Measurements from ENCODE around the gene C9orf40. TPM values are rescaled to one million over a fixed set of nuclear protein-coding genes. Genes with fewer than 3 reads are reported as not detected.

Gene C9orf40
- total RNA-seq, 1 experiment from 2014 or later = 12.8 TPM

DNA sequence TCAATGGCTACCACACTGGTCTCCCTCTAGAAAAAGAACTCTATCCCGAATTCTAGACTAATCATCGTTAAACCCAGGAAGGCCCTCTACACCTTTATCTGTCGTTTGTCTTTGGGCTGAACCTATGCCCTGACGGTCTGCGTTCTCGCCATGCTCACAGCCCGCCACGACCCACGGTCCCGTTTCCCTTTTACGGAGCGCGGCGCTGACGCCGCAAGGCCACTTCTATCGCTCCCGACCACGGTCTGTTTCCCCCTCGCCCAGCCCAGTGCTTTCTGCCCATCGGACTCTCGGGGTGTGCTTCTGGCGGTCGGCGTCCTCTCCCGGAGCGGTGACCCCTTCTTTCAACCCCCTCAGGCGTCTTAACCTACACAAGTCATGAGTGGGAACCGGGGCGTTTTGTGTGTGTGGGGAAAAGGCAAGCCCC is 974 bp downstream of the C9orf40 start:
- Histone ChIP-seq H2AFZ (ENCODE audit: low read depth, low read length, poor library complexity, severe bottlenecking) (no peak overlapping the region), H3K27ac (ENCODE audit: low read depth, low read length) (peak overlapping the region; percentile 99)

More for the DNA sequence above, 974 bp downstream of the C9orf40 start:
- TF ChIP-seq EZH2phosphoT487 (IDR thresholded peaks at IDR 0.05; ENCODE audit: borderline replicate concordance) (no peak), RAD21 (IDR thresholded peaks at IDR 0.05; ENCODE audit: low read depth) (no peak), POLR2A (IDR thresholded peaks at IDR 0.05; ENCODE audit: borderline replicate concordance, extremely low read depth, insufficient read depth, insufficient read length) (no peak), EZH2 (IDR thresholded peaks at IDR 0.05) (no peak), SIN3A (IDR thresholded peaks at IDR 0.05; ENCODE audit: low read depth) (no peak), YY1 (IDR thresholded peaks at IDR 0.05; ENCODE audit: extremely low read depth, insufficient replicate concordance, low read depth, low read length) (no peak)
- TF ChIP-seq, protein P1, sequence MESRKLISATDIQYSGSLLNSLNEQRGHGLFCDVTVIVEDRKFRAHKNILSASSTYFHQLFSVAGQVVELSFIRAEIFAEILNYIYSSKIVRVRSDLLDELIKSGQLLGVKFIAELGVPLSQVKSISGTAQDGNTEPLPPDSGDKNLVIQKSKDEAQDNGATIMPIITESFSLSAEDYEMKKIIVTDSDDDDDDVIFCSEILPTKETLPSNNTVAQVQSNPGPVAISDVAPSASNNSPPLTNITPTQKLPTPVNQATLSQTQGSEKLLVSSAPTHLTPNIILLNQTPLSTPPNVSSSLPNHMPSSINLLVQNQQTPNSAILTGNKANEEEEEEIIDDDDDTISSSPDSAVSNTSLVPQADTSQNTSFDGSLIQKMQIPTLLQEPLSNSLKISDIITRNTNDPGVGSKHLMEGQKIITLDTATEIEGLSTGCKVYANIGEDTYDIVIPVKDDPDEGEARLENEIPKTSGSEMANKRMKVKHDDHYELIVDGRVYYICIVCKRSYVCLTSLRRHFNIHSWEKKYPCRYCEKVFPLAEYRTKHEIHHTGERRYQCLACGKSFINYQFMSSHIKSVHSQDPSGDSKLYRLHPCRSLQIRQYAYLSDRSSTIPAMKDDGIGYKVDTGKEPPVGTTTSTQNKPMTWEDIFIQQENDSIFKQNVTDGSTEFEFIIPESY (IDR thresholded peaks at IDR 0.05; ENCODE audit: extremely low read depth, insufficient replicate concordance, low read length) = no peak
- TF ChIP-seq, protein P2, sequence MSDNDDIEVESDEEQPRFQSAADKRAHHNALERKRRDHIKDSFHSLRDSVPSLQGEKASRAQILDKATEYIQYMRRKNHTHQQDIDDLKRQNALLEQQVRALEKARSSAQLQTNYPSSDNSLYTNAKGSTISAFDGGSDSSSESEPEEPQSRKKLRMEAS (IDR thresholded peaks at IDR 0.05) = no peak
- Histone ChIP-seq H3K4me1 (ENCODE audit: control insufficient read depth in 1 of 2, insufficient read depth in 2 of 2, low read length in 2 of 2) (peaks cover 3 to 15% of the 10 kb centered on the region in 2 experiments; a peak in 2 of 4 replicates), H3K4me3 (replicated peaks in 1 of 2; ENCODE audit: low read depth in 1 of 2, low read length in 2 of 2) (peak overlapping the region; percentile 86 to 89), H3K27me3 (ENCODE audit: insufficient read depth, low read length) (no peaks in the 10 kb centered on the region), H3K79me2 (ENCODE audit: insufficient read depth, low read length) (peaks cover 12% of the 10 kb centered on the region), H3K36me3 (ENCODE audit: control insufficient read depth in 1 of 2, insufficient read depth in 2 of 2, low read length in 2 of 2) (no peaks in the 10 kb centered on the region), H3K9me2 (ENCODE audit: insufficient read depth) (no peaks in the 10 kb centered on the region), H3K9ac (ENCODE audit: low read length) (peak overlapping the region; percentile 85), H4K20me1 (ENCODE audit: insufficient read depth) (no peaks in the 10 kb centered on the region), H3K9me3 (ENCODE audit: control insufficient read depth in 1 of 2, insufficient read depth in 1 of 2, low read depth in 1 of 2, low read length in 2 of 2) (no peaks in the 10 kb centered on the region), H3K4me2 (ENCODE audit: low read length) (peak overlapping the region; percentile 94)
- intact Hi-C loops (cut with micrococcal nuclease) = loop anchor here (5.0 to 10.0 kb wide), 4 partner anchors 76 to 233 kb away; partner anchors contain the start of genes CARNMT1, NMRK1 and OSTF1
- BruUV-seq (replicated peaks) = no TSS peak
- RAD21 ChIA-PET (ENCODE audit: low non-redundant PET in 1 of 2, low total read pairs in 2 of 2, uncharacterized antibody in 2 of 2, unreplicated experiment in 2 of 2) = no interaction called here
- ATAC-seq (peak; percentile 38), DNase-seq (ENCODE audit: low read depth, low spot score) (no peak)
- CTCF ChIA-PET = interaction anchor here (0.7 to 2.0 kb wide), 16 partner anchors 8 to 184 kb away, joined by 3 to 19 read pairs (median 4); partner anchors contain the start of genes CARNMT1, NMRK1 and TRPM6
- POLR2A ChIA-PET = interaction anchor here (0.6 to 1.4 kb wide), 6 partner anchors 10 to 150 kb away, joined by 3 to 5 read pairs (median 4); partner anchors contain the start of gene CARNMT1

All from HCT116 (cell line).